Activated naive CD8-positive, alpha-beta T cell treated with anti-CD3 and anti-CD28 coated beads, Interleukin-2, amount 50 U/mL, for 16 hours (primary cell): Measurements from ENCODE around the gene SIGLEC11.
"Not testable (repeated sequence)": the region's sequence is repeated elsewhere in the genome, so short reads cannot be mapped to it uniquely, and the experiment has no call there.

Source experiments
- DNase-seq: peaks from one replicate; pipeline ENCODE4 v3.0.0-alpha.2; 2020; ENCODE audit warnings: low read depth, low spot score

SIGLEC11 gene

DNA sequence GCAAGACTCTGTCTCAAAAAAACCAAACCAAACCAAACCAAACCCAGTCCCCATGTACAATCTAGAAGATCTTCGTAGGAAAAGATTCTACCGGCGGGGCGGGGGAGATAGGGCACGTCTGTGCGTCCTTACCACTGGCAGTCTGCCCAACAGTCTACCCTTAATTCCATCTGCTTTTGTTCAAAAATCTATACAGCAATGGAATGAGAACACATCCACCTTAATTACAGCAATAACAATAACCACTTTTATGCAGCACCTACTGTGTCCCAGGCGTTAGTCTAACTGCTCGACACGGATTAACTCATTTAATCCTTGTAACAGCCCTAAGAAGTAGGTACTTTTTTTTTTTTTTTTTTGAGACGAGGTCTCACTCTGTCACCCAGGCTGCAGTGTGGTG, 34.5 kb downstream of the SIGLEC11 start:
- DNase-seq = no peak

GRCh38 chr19:49925486-49925885, 35.5 kb downstream of the SIGLEC11 start:
- DNase-seq = no peak

GRCh38 chr19:49924881-49925210, 36.1 kb downstream of the SIGLEC11 start:
- not testable (repeated sequence) for DNase-seq

DNA sequence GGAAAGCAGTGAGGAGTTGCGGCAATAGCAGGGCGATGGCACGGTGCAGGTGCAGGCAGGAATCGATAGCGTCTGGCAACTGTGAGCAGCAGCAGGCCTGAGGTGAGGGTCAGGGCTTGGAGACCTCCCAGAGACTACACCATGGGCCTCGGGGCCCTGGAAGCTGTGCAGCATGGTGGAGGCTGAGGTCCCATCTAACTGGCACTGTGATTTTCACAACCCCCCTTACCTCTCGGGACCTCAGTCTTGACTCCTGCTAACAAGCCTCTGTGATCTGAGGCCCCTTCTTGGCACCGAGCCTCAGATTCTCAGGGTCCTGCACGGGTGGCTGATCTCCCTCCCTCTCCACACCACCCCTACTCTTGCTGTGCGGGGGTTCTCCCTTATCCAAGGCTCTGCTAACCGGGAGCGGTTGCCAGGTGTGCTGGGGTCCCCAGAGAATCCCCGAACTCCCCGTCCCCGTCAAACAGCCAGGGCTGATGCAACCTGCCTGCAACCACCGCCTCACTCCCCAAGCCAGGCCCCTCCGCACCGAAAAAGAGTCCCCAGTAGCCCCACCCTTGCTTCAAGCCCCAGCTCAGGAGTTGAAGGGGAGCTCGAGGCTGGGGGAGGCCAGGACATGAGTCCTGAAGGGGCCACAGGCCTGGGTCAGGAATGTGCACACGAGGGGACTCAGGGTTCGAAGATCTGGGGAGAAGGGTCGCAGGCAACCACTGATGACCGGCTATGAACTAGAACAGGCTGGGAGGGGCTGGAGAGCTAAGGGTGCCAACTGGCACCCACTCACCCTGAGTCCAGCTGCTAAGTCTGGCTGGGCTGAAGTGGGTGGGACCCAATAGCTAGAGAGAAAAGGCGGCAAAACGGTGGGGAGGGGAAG, 36.7 kb downstream of the SIGLEC11 start:
- no peak for DNase-seq

DNA sequence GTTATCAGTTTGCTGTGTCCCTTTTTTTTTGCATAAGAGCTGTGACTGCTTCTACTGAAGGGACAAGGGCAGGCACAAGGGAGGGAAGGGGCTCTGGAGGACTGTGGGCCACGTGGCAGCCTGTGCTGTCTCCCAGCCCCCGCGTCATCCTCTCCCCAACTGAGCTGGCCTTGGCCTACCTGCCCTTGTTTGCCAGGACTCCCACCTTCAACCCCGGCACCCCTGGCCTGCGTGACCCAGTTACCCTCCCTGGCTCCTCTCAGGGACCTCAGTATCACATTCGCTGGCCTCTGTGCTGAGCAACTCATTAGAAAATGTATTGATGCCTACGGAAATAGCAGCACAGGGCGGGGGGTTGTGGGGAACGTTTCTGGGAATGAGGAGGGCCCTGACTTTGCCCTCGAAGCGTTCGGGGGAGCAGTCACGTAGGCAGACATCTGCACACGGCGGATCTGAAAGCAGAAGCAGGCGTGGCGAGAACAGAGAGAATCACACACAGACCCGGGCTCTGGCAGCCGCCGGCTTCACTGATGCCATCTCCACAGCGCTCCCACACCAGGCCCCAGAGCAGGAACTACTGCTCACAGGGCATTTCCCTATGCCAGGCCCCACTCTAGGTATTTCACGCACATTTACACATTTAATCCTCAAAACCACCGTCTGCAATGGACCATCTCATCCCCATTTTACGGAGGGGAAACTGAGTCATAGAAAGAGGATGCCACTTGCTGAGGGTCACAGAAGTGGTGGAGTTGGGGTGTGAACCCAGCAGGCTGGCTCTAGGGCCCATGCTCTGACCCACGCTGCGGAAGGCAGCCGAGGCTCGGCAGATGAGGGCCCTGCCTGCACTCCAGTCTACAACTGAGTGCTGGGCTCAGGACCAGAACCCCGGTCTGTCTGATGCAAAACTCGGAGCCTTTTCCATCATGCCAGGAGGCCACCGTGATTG, 37.6 kb downstream of the SIGLEC11 start:
- DNase-seq = no peak

DNA sequence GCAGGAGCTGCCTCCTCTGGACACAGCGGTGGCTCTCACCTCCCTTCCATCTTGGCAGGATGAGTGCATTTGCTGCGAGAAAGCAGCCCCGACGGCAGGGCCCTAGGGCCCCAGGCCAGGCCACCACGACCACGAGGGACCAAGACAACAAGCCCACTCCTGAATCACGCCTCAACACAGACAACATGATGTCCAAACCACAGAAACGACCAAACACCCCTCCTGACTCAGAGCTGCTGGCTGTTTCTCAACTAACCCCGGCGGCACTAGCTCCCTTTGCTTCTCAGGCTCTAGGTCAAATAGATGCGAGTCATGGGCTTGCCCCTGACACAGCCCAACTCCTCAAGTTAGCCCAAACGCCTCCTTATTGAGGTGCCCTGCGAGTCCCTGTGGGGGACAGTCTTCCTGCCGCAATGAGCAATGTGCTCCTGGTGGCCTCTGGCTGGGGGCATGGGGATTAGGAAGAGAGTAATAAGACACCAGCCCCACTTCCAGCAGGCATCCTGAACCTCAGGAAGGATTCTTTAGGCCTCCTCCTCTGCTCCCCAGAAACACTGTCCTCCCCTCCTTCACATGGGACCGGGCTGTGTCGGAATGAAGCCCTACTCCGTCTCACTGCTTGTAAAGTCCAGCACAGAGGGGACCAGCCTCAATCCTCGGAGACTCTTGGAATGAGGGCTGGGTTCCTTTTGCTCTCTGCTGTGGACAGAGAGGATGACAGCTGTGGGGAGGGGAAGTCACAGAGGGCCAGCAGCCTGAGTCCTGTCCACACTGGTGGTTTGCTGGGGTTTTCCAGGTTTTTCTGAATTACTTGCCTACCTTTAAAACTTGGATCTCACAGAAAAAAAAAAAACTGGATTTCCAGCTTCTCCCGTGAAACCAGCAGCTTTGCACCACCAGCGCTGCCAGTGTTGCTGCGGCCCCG, 38.8 kb downstream of the SIGLEC11 start:
- no peak for DNase-seq

DNA sequence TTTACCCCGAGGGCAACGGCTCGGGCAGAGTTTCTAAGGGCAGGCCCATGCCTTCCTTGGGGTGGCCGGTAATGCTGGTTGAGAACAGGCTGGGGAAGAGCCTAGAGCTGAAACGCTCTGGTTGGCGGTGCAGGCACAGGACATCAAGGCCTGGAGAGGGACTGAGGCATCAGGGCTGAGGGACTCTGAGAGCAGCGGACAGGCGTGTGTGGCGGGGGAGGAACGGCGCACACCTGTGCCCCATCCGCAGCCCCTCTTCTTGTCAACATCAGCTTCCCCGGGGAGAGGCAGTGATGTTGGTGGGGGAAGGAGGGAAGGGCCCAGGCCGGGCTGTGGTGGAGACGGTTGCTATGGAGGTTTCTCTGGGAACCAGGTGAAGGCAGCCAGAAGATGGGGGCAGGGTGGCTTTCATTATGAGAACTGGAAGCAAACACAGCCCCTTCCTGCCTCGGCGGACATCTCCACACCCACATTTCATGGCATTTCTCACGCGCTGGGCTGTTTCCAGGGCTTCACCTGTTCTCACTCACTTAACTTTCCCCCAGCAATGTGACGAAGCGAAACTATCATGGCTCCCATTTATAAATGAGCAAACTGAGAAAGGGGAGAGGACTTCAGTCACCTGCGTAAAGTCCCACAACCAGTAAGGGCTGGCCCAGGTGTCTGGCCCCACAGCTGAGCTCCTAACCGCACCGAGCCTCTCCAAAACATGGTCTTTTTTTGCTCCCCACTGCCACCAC, 40.2 kb downstream of the SIGLEC11 start:
- no peak for DNase-seq

GRCh38 chr19:49918089-49918488, 42.9 kb downstream of the SIGLEC11 start:
- no peak for DNase-seq

DNA sequence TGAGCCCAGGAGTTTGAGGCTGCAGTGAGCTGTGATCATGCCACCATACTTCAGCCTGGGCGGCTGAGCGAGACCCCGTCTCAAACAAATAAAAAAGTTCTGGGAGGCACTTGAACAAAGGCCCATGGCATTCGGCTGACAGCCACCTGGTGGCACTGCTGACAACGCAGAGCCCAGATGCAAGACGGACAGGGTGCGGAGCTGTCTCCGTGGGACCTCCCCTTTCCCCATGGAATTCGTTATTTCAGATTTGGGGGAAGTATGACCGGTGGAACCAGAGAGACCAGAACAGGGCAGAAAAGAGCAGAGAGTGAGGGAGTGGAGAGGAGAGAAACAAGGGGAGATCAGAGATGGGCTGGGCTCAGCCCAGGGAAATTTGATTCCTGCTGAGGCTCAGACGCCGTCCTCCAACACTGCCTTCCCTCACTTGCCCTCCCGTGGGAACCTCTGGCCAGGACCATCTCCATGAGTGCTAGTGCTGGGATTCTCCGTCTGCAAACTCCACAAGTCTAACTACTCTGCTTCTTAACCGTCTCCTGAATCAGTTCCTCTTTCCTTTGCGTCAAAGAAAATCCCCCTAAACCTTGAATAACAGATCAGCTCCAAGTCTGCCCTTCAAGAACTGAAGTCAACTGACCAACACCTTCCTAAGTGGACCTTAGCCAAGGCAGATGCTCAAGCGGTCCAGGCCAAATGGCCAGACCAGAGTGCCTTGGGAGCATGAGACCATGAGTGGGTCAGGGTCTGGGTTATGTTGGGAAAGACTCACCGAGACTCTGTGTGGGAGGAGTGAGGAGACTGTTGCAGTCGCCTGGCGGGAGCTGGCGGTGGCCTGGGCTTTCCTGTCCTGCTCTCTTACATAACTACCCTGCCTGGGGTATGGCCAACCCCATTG, 43.9 kb downstream of the SIGLEC11 start:
- DNase-seq = no peak

DNA sequence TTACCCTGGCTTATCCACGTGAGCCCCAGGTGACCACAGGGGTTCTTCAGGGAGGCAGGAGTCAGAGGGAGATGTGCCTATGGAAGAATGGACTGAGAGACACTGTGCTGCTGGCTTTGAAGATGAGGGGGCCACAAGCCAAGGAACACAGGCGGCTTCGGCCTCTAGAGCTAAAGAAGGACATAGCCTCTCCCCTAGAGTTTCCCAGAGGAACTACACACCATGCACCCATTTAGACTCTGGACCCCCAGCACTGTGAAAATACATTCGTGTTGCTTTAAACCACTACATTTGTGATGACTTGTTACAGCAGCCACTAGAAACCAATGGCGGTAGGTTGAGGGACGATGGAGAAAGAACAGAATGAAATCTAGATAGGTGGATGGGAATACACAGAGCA, 45.7 kb downstream of the SIGLEC11 start:
- DNase-seq = no peak

DNA sequence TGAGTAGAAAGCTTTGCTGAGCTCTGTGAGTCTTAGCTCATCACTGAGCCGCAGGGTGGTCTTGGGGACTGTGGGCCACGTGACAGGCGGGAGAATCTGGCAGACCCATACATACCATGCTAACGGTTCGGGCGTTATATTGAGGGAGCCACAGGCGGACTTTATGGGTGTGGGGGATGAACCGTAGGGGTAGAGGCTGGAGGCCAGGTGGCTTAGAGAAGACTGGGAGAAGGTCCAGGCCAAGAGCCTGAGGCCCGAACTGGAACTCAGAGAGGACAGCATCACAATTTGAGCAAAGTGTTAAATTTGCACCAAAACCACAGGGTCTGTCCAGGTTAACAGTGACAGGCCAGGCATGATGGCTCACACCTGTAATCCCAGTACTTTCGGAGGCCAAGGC, 47.3 kb downstream of the SIGLEC11 start:
- no peak for DNase-seq

DNA sequence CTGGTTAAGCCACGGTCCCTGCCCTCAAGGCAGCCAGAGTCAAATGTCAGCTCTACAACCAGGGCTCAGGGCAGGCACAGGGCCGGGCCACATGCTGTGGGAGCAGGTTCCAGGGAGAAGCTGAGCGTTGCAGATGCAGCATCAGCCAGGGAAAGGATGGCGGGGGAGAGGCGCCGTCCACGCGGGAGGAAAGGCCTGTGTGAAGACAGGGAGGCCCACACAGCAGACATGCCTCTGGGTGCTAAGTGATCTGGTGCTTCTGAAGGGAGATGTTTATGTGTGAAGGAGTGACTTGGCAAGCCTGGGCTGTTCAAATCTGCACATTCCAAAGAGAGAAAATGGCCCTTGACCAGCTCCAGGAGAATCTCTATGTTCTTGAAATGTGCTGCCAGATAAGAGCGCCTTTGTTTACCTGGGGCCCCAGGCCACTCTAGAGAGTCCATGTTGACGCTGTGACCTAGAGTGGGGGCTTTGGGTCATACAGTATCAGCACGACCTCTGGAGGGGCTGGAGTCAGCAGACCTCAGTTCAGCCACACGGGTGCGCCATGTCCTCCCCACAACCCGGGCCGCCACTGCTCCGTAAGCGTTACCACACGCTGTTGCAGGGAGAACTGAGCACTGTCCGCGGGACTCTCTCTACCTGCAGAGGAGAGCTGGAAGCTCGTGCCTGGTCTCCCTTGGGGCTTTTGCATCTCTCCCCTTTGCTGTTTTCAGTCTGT, 47.8 kb downstream of the SIGLEC11 start:
- DNase-seq = no peak

GRCh38 chr19:49911381-49912145, 49.4 kb downstream of the SIGLEC11 start:
- DNase-seq = no peak

GRCh38 chr19:49910179-49910578, 50.8 kb downstream of the SIGLEC11 start:
- no peak for DNase-seq

GRCh38 chr19:49908480-49909420, 52.2 kb downstream of the SIGLEC11 start:
- no peak for DNase-seq

DNA sequence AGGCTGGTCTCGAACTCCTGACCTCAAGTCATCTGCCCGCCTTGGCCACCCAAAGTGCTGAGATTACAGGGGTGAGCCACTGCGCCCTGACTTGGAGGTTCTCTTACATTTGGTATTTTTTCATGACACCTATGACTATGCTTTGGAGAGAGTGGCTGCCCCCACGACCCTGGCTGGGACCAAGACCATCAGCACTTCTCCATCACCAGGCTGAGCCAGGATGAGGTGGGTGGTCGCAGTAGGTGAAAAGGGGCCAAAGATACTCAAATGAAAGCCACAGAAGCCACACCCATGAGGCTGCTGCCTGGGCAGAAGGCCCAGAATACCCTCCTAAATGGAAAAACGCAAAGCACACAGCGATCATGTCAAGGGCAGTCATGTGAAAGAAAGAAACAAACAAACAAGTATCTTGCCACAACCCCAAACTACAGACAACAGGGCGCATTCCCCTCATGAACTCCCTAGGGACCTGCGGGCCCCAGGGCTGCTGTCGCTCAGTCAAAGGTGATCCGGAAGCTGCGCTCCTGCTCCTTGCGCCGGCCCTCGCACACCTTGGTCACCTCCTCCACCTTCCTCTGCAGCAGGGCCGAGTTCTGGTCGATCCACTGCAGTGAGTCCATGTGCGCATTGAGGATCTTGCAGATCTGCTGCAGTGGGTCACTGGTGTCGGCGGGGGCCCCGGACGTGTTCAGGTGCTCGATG, 53.1 kb downstream of the SIGLEC11 start:
- no peak for DNase-seq
